ENCODE data around the gene PRKCH. TPM values are rescaled to one million over a fixed set of nuclear protein-coding genes. Genes with fewer than 3 reads are reported as not detected.
A peak's percentile ranks its signal among the peaks of the same experiment; 100 is the strongest.

The PRKCH gene
- total and polyA plus RNA-seq, 2 donors (not counting 3 experiments of a cell fraction or from before 2014, with no cell fraction given) = 97.7 to 103 TPM

GRCh38 chr14:61545726-61546455 is 224.5 kb downstream of the PRKCH start:
- no peak overlapping the region for H3K9ac ChIP-seq (replicated peaks; ENCODE audit: extremely low read depth, insufficient read depth, low read length)
- BruUV-seq (replicated peaks) = no TSS peak
- peaks cover 9 to 30% of the 10 kb centered on the region in 2 experiments for H3K36me3 ChIP-seq (ENCODE audit: control insufficient read depth in 2 of 2, extremely low read depth in 1 of 2, insufficient read depth in 2 of 2, low read length in 2 of 2)
- H3K79me2 ChIP-seq (ENCODE audit: control insufficient read depth, insufficient read depth, low read length) = no peaks in the 10 kb centered on the region
- no peak overlapping the region for H3K4me3 ChIP-seq (replicated peaks in 1 of 3; ENCODE audit: insufficient read depth in 1 of 3, low read depth in 1 of 3, low read length in 3 of 3)
- no peak for TF ChIP-seq FOS (IDR thresholded peaks at IDR 0.05; ENCODE audit: borderline replicate concordance, insufficient read depth, low read length)
- TF ChIP-seq, protein P1, sequence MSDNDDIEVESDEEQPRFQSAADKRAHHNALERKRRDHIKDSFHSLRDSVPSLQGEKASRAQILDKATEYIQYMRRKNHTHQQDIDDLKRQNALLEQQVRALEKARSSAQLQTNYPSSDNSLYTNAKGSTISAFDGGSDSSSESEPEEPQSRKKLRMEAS (IDR thresholded peaks at IDR 0.05; ENCODE audit: insufficient read depth, insufficient read length) = no peak
- TF ChIP-seq GATA2 (IDR thresholded peaks at IDR 0.05; ENCODE audit: insufficient read depth, insufficient read length, low read depth, low read length) = no peak
- no peak for TF ChIP-seq POLR2A (IDR thresholded peaks at IDR 0.05; ENCODE audit: low read depth, low read length)
- no peak for TF ChIP-seq EZH2 (IDR thresholded peaks at IDR 0.05; ENCODE audit: borderline replicate concordance, low read depth, low read length, severe bottlenecking)
- TF ChIP-seq, protein P2, sequence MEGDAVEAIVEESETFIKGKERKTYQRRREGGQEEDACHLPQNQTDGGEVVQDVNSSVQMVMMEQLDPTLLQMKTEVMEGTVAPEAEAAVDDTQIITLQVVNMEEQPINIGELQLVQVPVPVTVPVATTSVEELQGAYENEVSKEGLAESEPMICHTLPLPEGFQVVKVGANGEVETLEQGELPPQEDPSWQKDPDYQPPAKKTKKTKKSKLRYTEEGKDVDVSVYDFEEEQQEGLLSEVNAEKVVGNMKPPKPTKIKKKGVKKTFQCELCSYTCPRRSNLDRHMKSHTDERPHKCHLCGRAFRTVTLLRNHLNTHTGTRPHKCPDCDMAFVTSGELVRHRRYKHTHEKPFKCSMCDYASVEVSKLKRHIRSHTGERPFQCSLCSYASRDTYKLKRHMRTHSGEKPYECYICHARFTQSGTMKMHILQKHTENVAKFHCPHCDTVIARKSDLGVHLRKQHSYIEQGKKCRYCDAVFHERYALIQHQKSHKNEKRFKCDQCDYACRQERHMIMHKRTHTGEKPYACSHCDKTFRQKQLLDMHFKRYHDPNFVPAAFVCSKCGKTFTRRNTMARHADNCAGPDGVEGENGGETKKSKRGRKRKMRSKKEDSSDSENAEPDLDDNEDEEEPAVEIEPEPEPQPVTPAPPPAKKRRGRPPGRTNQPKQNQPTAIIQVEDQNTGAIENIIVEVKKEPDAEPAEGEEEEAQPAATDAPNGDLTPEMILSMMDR (IDR thresholded peaks at IDR 0.05; ENCODE audit: extremely low read depth in 1 of 2, insufficient read depth in 1 of 2, low read depth in 1 of 2, low read length in 2 of 2) = no peak
- no peak for TF ChIP-seq JUN (IDR thresholded peaks at IDR 0.05; ENCODE audit: borderline replicate concordance, insufficient read depth, insufficient read length, low read depth)
- no peak for TF ChIP-seq MYC (IDR thresholded peaks at IDR 0.05; ENCODE audit: low read depth, low read length)
- TF ChIP-seq POLR2AphosphoS5 (IDR thresholded peaks at IDR 0.05; ENCODE audit: insufficient read depth, low read depth, low read length) = no peak
- DNase-seq (ENCODE audit: low read depth, low spot score) (no peak), FAIRE-seq (peak; percentile 63)
- POLR2A ChIA-PET = no interaction called here
- dilution Hi-C loops (cut with MboI; ENCODE audit: extremely low pct_ligation_motif_present, low sequenced_read_pairs) (no loop called here), intact Hi-C loops (cut with micrococcal nuclease) (no loop called here)
- no peaks in the 10 kb centered on the region for H3K9me1 ChIP-seq (replicated peaks; ENCODE audit: control insufficient read depth, extremely low read depth, insufficient read depth, low read length)
- CTCF ChIA-PET = interaction anchor here (1.1 to 1.5 kb wide), 3 partner anchors 13 to 184 kb away, joined by 3 to 4 read pairs (median 4); no protein-coding TSS in a partner anchor
- no peaks in the 10 kb centered on the region for H3K4me1 ChIP-seq (ENCODE audit: control insufficient read depth, extremely low read depth, insufficient read depth, low read length)
- H4K20me1 ChIP-seq (replicated peaks; ENCODE audit: control insufficient read depth, extremely low read depth, insufficient read depth, low read length) = no peaks in the 10 kb centered on the region
- no peaks in the 10 kb centered on the region for H3K27me3 ChIP-seq (ENCODE audit: control insufficient read depth in 2 of 2, insufficient read depth in 2 of 2, low read length in 2 of 2)
- no peak overlapping the region for H2AFZ ChIP-seq (ENCODE audit: low read depth, low read length)
- no peaks in the 10 kb centered on the region for H3K9me3 ChIP-seq (replicated peaks; ENCODE audit: control insufficient read depth, insufficient read depth, low read length)
- no peak overlapping the region for H3K27ac ChIP-seq (ENCODE audit: insufficient read depth, low read depth, low read length)
- no peak overlapping the region for H3K4me2 ChIP-seq (ENCODE audit: insufficient read depth, low read length)
